AG04450 (cell line): Measurements from ENCODE around the gene KAT5. TPM values are rescaled to one million over a fixed set of nuclear protein-coding genes. Genes with fewer than 3 reads are reported as not detected.
"Not testable (repeated sequence)": the region's sequence is repeated elsewhere in the genome, so short reads cannot be mapped to it uniquely, and the experiment has no call there.

ENCODE experiments used
- CTCF ChIA-PET: fragments of 300-600, 350-600 bp; formaldehyde crosslinking; extraction: SDS; loops from one replicate; lab custom pipeline; 2022; ENCODE audit warnings: antibody characterized with exemption, inconsistent platforms; lab: Charles Lee
- POLR2A ChIA-PET: fragments of 350-600 bp; formaldehyde crosslinking; extraction: SDS; loops from one replicate; lab custom pipeline; 2021; ENCODE audit warnings: antibody characterized with exemption, inconsistent platforms; lab: Yijun Ruan, JAX
- DNase-seq: peaks from one replicate; pipeline ENCODE4 v3.0.0-alpha.2; 2011; ENCODE audit warnings: low read depth, low spot score
- H3K27ac ChIP-seq: one replicate; pipeline ENCODE4 v1.5.1; 2012; ENCODE audit warnings: low read depth, low read length, control low read depth
- H3K27me3 ChIP-seq: one replicate; pipeline ENCODE4 v1.6.0; 2012; ENCODE audit warnings: low read length; ENCODE audit not compliant: control insufficient read depth, insufficient read depth
- H3K4me3 ChIP-seq: 2 replicates; pipeline ENCODE4 v1.5.1; 2011; ENCODE audit warnings: mild to moderate bottlenecking, low read depth, low read length, control low read depth
- H3K9me3 ChIP-seq: 2 replicates; pipeline ENCODE4 v1.5.1; 2012; ENCODE audit warnings: low read length; ENCODE audit not compliant: control insufficient read depth, insufficient read depth
- CTCF ChIP-seq: IDR thresholded peaks from 2 replicates; pipeline ENCODE4 v1.5.1; 2011; ENCODE audit warnings: low read depth, low read length, control low read depth, inconsistent platforms
- polyA plus RNA-seq: library from polyadenylated mRNA; depleted of rRNA; stranded (reverse); fragments of >200 nt; gene quantifications from 2 replicates; pipeline ENCODE4 v1.2.3, GENCODE V29; 2011; rRNA removed
- small RNA-seq: library from RNA; depleted of rRNA; stranded (forward); fragments of <200 nt; gene quantifications from one replicate; pipeline ENCODE3, GENCODE V24; 2012; ENCODE audit warnings: low read depth; ENCODE audit not compliant: insufficient read length

KAT5 gene
- polyA plus RNA-seq, 1 experiment = 22.6 TPM

GRCh38 chr11:65767406-65767805 lies 55.4 kb downstream of the KAT5 start:
- no peak for DNase-seq
- POLR2A ChIA-PET = no interaction called here
- no peaks in the 10 kb centered on the region; the same call in 1 of the 2 replicates for H3K9me3 ChIP-seq
- no peaks in the 10 kb centered on the region for H3K27me3 ChIP-seq
- H3K4me3 ChIP-seq = no peak overlapping the region
- H3K27ac ChIP-seq = no peak overlapping the region
- CTCF ChIA-PET = no interaction called here
- no peak for TF ChIP-seq CTCF

GRCh38 chr11:65767806-65768205 lies 55.8 kb downstream of the KAT5 start:
- DNase-seq, H3K9me3 ChIP-seq, CTCF ChIA-PET, H3K27ac ChIP-seq, POLR2A ChIA-PET, H3K27me3 ChIP-seq, H3K4me3 ChIP-seq: not testable (repeated sequence)

Small RNA genes within 50 kb of the gene (small RNA-seq; reads per million reads assigned to genes)
- not detected for gene RN7SL309P

Other genes with a start within 250 kb of the KAT5 start
- gene MALAT1, start 213.2 kb upstream of the KAT5 start, polyA plus RNA-seq = 1,149 and 1,465 TPM in 2 replicates
- gene SCYL1, start 187.2 kb upstream of the KAT5 start, polyA plus RNA-seq = 60.9 and 90.0 TPM in 2 replicates
- gene LTBP3, start 153.9 kb upstream of the KAT5 start, polyA plus RNA-seq = 25.3 and 49.2 TPM in 2 replicates
- 23.5 and 44.3 TPM in 2 replicates for gene ZNRD2, start 141.8 kb upstream of the KAT5 start, polyA plus RNA-seq
- gene FAM89B, start 139.7 kb upstream of the KAT5 start, polyA plus RNA-seq = 28.8 and 40.8 TPM in 2 replicates
- 11.3 and 15.2 TPM in 2 replicates for gene EHBP1L1, start 136.2 kb upstream of the KAT5 start, polyA plus RNA-seq
- gene KCNK7, start 116.5 kb upstream of the KAT5 start, polyA plus RNA-seq = 0.17 TPM in 1 of 2 replicates, not detected in the other
- gene MAP3K11, start 98.0 kb upstream of the KAT5 start, polyA plus RNA-seq = 12.6 and 17.1 TPM in 2 replicates
- 9.7 and 14.0 TPM in 2 replicates for gene PCNX3, start 96.5 kb upstream of the KAT5 start, polyA plus RNA-seq
- gene SIPA1, start 74.2 kb upstream of the KAT5 start, polyA plus RNA-seq = 11.4 and 19.8 TPM in 2 replicates
- 23.4 and 26.7 TPM in 2 replicates for gene RELA, start 49.3 kb upstream of the KAT5 start, polyA plus RNA-seq
- 14.2 and 20.8 TPM in 2 replicates for gene RNASEH2C, start 8.5 kb downstream of the KAT5 start, polyA plus RNA-seq
- gene AP5B1, start 68.7 kb downstream of the KAT5 start, polyA plus RNA-seq = 2.6 and 3.3 TPM in 2 replicates
- gene OVOL1, start 74.8 kb downstream of the KAT5 start, polyA plus RNA-seq = not detected in 2 replicates
- 0.30 and 0.57 TPM in 2 replicates for gene SNX32, start 121.7 kb downstream of the KAT5 start, polyA plus RNA-seq
- gene CFL1, start 145.9 kb downstream of the KAT5 start, polyA plus RNA-seq = 1,553 and 1,822 TPM in 2 replicates
- 23.8 and 27.5 TPM in 2 replicates for gene MUS81, start 148.2 kb downstream of the KAT5 start, polyA plus RNA-seq
- gene EFEMP2, start 160.5 kb downstream of the KAT5 start, polyA plus RNA-seq = 190 and 279 TPM in 2 replicates
- gene CTSW, start 167.6 kb downstream of the KAT5 start, polyA plus RNA-seq = not detected in 2 replicates
- gene FIBP, start 176.2 kb downstream of the KAT5 start, polyA plus RNA-seq = 126 and 160 TPM in 2 replicates
- 13.1 and 20.2 TPM in 2 replicates for gene CCDC85B, start 178.4 kb downstream of the KAT5 start, polyA plus RNA-seq
- gene FOSL1, start 188.1 kb downstream of the KAT5 start, polyA plus RNA-seq = 7.9 and 16.1 TPM in 2 replicates
- gene C11orf68, start 206.8 kb downstream of the KAT5 start, polyA plus RNA-seq = 32.9 and 52.2 TPM in 2 replicates
- gene DRAP1, start 207.2 kb downstream of the KAT5 start, polyA plus RNA-seq = 96.9 and 130 TPM in 2 replicates
- not detected in 2 replicates for gene TSGA10IP, start 233.2 kb downstream of the KAT5 start, polyA plus RNA-seq
- 14.3 and 15.7 TPM in 2 replicates for gene SART1, start 249.5 kb downstream of the KAT5 start, polyA plus RNA-seq